ENCODE results near the gene LAMC1. TPM values are rescaled to one million over a fixed set of nuclear protein-coding genes. Genes with fewer than 3 reads are reported as not detected.
"Not testable (repeated sequence)": the region's sequence is repeated elsewhere in the genome, so short reads cannot be mapped to it uniquely, and the experiment has no call there.

LAMC1 gene
- polyA plus RNA-seq, 3 donors = 290 to 310 (median 290) TPM

DNA sequence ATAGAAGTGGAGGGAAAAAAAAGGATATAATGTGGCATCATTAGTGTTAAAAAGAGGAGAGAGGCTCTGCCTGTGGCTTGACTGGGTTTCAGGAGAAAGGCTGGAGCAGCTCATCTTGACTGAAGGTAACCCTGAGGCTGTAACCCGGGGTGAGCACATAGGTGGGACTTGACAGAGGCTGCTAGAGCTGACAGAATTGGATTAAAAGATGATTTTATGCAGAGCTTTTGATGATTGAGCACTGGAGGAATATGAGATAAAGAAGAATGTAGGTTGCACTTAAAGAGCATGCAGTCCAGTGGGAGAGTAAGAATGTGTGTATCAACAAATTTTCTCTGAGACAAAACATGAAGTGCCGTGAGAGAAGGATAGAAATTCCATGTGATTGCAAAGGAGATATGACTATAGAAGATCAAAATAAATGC, 17.3 kb downstream of the LAMC1 start:
- no peak for DNase-seq (ENCODE audit: low read depth in 3 of 3, low spot score in 2 of 3)

DNA sequence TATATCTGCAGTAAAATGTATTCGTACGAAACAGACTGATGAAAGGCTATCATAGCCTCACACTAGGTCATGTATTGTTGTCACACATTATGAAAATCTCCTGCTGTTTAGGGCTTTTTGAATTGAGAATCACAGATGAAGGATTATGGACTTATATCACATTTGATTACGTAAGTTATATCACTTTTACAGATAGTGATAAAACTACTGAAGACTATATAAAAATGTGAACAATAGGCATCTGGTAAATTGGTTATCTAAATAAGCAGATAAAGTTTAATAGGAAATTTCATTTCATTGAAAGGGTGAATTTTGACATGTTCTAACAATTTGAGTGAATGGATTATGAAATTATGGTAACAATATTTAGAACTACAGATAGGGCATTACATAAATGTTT, 20.0 kb downstream of the LAMC1 start:
- DNase-seq (ENCODE audit: low read depth in 3 of 3, low spot score in 2 of 3) = no peak

DNA sequence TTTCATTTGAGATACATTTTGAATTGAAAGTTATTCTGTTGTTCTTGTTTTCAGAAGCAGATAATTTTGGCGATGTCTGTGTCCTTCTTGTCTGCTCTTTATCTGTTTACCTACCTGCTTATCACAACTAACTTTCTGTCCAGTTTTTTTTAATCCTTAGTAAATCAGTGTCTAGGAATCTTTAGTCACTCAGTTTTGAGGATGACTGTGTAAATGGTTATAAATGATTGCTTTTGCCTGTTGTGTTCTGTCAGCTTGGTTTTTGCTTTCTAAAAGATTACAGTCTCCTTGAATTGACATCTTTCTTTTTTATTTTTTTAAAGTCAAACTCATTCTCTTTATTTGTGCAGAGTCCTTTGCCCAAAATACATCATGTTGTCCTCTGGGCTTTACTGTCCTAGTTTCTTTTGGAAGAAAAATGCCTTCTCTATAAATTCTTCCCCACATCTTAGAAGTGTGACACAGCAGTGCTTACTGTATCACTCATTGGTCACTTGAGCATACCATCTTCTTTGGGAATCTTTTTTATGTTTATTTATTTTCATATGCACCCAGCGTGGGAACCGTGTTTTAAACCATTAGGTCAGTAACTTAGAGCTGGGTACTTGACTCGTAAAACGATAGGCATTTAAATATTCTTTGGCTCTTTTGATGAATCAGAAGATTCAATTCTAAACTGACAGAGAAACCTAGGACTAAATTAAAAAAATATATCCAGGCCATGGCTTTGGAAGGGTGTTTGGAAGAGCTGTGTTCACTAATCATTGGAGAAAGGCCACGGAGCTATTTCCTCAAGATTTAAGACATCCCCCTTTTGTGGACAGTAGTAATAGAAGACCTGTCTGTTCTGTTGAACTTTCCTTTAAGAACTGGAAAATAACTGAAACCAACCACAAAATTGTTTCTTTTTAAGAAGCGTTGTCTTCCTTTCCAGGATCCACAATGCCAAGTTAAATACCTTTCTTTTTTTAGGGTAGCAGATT, 20.9 kb downstream of the LAMC1 start:
- no peak for DNase-seq (ENCODE audit: low read depth in 3 of 3, low spot score in 2 of 3)

DNA sequence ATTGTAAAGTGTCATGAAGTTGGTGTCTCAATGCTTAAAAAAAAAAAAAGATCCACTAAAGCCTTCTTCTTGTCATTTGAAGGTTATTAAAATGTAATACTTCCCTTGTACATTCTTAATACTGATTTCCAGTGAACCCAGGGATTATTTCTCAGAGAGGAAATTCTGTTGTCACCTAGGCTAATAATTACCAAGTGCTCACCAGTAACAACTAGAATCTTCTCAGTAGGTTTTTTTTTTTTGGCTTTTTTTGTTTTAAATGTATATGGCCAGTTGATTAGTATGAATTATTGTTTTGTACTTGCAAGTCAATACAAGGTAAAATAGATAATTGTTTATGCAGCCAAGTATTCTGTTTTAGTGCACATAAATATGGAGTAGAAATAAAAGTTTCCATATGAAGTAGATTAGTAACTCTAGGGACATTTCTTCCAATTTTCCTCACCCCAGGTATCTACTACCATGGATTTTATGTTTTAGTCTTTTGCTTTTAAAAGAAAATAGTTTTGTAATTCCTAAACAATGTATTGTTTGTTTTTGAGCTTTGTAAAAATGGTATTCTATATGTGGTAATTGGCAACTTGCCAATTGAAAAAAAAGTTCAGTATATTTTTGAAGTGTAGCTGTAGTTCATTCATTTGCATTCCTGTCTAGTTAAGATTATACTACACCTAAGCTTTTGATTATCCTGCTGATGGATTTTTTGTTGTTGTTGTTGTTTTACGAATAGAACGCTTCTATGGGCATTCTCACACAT, 21.9 kb downstream of the LAMC1 start:
- DNase-seq (ENCODE audit: low read depth in 3 of 3, low spot score in 2 of 3) = no peak

DNA sequence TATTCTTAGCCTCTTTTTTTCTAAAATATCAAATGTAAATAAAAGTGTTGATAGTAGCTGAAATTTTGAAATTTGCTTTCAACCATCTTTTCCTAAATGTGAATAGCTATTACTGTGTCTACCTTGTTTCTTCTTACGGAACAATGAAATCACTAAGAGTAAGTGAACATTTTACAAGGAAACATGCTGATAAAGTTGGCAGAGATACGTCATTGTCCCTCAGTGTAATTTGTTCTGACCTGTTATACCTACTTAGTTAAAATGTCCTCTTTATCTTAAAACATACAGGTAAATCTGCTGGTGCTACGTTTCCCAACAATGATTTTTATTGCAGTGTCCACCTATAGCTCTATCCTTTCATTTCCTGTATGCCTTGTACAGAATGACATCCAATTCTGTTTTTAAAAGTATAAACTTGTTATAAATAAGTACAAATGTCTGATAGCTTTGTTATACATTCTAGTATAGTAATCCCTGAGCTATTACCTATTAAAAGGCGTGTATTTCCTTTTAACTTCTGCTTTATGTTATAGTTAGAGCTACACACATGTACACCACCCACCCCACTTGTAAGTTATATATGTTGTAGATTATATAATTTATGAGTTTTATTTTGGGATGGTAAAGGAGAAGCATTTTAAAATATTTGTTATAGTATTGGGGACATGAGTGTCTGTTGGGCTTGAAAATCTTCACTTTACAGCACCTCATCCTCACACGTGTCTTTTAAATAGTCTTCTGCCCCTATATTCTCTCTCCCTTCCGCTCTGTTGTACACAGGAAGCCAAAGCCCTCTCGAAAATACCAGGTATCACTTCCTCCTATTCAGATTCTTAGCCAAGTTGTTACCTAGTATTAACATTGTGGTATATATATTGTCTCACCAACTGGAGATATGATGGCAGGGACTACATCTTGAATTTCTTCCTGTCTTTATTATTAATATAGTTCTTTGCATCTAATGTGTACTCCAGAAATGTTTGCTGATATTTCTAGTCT, 25.2 kb downstream of the LAMC1 start:
- DNase-seq (ENCODE audit: low read depth in 3 of 3, low spot score in 2 of 3) = no peak

DNA sequence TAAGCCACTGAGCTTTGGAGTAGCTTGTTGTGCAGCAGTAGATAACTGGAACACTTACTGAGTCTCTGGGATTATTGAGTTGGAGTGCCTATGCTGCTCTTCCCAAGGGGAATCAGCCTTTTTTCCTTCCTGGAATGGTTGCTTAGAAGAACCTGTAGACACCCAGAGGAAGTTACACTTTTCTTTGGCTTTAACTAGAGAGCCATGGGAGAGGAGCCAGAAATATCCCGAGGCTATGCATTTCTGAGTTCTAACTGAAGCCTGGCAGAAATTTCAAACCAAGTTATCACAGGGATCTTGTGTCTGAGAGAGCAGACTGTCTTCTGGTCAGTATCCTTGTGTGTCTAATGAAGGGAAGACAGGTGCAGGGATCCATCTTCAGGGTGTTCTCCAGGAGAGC, 28.3 kb downstream of the LAMC1 start:
- no peak for DNase-seq (ENCODE audit: low read depth in 3 of 3, low spot score in 2 of 3)

DNA sequence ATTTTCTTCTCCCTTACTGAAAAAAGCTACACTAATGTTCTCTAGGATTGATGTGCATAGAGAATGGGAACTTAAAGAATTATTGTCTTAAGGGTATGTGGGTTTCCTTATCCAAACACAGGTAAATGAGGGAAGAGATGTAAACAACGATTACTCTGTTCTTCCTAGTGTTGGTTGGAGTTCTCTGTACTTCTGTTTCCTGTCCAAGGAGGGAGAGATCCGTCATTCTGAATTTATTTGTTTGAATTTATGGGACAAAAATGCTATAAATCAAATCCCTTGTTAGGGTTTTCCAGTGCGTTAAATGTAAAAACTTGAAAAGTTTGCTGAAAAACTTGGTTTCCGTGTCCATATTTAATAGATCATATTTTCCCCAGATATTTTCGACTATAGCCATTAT, 29.6 kb downstream of the LAMC1 start:
- no peak for DNase-seq (ENCODE audit: low read depth in 3 of 3, low spot score in 2 of 3)

DNA sequence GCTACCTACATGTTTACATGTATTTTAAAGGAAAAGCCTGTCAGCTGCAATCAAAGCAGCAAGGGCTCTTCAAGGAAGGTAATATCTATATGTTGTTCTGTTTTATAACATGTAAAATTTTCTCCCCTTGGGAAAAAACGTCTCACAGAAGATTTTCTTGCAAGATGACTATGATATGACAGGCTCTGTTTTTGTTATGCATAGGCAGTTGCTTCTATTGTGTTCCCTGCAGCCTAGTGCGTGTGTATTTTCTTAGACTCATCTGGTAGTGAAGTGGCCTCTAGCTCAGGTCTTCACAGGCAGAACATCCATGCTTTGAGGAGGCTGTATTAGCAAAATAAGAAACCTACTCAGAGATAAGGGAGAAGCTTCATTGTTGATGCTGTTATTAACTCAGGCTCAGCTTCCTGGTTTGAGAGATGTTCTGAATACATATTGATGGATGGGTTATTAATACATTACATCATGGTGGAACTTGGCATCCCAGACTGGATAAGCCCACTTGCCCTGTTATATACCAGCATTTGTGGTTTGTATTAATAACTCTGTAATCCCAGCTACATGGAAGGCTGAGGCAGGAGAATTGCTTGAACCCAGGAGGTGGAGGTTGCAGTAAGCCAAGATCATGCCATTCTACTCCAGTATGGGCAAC, 35.8 kb downstream of the LAMC1 start:
- DNase-seq (ENCODE audit: low read depth in 3 of 3, low spot score in 2 of 3) = no peak

DNA sequence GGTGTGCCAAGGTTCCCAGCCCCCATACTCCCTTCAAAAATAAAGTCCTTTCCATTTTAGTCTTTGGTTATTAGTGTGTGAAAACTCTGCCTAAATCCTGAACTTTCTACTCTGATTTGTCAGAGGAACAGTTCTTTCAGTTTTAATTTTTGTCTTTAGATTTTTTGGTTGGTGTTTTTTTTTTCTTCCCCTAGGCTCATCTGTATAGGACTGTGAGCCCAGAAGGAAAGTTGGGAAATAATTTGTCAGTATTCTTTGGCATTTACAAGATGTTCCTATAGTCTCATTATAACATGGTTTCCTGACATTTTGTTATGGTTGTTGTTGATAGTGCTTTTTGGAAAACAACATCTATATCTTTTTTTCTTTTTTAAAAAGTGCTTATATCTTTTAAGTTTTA, 38.0 kb downstream of the LAMC1 start:
- DNase-seq (ENCODE audit: low read depth in 3 of 3, low spot score in 2 of 3) = no peak

DNA sequence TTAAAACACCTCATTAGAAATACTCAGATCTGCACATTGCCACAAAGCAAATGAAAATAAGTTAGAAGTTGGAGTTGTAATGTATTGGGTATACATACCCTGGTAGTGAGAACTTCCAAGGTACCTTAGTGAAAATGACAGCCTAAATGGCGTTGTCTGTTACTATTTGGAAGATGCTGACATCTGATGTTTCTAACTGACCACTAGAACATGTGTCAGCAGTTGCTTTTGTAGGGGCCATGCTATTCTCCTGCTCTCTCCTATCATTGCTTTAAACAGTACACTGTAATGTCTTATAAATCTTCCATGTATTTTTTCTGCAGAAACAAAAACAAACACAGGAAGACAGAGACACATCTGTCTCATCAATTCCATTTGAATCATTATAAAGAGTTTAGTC, 40.1 kb downstream of the LAMC1 start:
- no peak for DNase-seq (ENCODE audit: low read depth in 3 of 3, low spot score in 2 of 3)

DNA sequence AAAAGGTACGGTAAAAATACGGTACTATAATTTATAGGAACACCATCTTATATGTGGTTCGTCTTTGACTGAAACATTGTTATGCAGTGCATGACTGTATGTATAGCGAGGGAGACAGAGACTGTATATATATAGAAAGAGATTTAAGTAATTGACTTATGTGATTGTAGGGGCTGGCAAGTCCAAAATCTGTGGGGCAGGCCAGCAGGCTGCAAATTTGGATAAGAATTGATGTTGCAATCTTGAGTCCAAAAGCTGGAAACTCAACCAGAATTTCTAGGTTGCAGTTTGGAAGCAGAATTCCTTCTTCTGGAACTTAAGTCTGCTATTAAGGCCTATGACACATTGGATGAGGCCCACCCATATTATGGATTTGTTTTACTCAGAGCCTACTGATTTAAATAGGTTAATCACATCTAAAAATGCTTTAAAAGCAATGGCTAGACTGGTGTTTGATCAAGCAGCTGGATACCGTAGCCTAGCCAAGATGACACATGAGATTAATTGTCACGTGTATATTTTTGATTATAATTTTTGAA, 42.0 kb downstream of the LAMC1 start:
- DNase-seq (ENCODE audit: low read depth in 3 of 3, low spot score in 2 of 3) = no peak

DNA sequence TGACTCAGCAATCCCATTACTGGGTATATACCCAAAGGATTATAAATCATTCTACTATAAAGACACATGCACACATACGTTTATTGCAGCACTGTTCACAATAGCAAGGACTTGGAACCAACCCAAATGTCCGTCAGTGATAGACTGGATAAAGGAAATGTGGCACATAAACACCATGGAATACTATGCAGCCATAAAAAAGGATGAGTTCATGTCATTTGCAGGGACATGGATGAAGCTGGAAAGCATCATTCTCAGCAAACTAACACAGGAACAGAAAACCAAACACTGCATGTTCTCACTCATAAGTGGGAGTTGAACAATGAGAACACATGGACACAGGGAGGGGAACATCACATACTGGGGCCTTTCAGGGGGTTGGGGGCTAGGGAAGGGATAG, 43.2 kb downstream of the LAMC1 start:
- not testable (repeated sequence) for DNase-seq (ENCODE audit: low read depth in 3 of 3, low spot score in 2 of 3)

DNA sequence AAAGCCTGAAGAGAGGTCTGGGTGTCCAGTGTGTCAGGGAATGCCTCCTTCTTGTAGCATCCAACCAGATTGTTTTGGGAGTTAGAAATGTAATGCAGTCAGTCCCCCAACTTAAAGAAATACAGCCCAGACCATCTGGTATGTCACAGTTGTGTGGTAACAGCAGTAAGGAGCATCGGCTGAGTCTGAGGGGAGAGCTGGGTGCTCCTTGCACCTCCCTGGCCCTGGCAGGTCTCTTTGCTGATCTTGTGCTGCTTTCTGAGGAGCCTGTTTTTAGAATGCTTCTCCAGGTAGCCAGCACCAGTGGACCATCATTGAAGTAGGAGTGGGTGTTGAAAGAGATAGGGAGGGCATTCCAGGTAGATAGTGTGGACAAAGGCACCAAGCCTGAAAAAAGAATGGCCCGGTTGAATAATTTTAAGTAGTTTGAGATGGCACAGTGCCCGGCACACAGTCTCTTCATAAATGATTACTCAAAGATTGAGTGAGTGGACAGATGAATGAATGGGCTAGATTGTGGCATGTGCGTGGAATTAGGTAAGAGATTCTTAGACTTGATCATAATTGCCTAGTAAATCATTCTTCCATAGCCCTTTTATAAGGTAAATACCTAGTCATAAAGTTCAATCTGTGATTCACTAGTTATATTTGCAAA, 46.5 kb downstream of the LAMC1 start:
- DNase-seq (ENCODE audit: low read depth in 3 of 3, low spot score in 2 of 3) = no peak

DNA sequence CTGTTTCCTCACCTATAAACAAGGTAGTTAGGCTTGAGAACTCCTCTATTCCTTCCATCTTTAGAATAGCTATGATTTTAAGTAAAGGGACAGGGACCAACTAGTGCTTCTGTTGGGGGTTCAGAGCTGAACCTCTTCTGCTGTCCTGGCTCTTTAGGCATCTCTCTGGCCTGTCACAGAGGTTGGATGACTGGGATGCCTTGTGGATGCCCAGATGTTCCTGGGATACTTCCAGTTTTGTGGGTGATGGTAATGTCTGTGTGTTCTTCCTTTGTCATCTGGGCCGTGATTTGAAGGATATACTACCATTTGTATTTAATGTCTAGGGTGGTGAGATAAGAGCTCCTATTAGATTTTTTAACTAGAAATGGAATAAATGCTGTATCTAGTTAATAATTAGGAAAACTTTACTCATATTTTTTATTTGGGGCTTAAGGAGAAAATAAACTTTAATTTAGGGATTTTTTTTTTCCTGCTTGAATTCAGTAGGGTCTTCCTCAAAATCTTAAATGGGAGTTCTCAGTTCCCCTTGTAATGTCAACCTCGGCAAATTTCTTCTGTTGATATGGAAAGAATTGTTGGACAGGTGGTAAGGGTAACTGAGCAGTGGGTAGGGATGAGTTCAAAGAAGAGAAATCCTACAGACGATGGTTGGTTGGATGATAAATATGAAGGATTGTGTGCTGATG, 47.2 kb downstream of the LAMC1 start:
- no peak for DNase-seq (ENCODE audit: low read depth in 3 of 3, low spot score in 2 of 3)

DNA sequence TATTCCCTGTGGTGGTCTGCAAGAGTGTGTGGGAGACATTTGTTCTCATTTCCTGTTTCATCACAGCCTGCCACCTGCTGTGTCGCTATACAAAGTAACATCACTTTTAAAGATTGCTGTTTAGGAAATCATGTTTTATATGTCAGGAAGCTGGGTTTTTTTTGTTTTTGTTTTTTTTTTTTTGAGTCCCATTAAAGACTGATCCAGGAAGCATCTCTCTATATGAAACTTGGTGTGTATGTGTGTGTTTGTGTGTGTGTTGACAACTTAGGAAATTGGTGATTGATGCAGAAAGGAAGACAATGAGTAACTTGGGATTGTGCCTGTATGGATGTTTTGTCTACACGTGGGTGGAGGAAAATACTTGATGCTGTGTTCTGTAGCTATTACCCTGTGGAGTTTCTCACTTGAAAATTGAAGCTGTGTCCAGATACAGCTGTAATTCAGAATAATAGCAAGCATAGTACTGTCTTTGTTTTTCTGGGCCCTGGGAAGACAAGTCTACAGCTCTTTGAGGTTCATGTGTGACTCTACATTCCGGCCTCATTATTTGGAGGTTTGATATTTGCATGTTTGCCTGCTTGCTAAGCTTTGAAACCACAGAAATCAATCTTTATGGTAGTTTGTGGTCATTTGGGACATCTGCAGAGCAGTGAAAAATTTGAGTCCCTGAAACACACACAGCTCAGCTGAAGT, 47.9 kb downstream of the LAMC1 start:
- no peak for DNase-seq (ENCODE audit: low read depth in 3 of 3, low spot score in 2 of 3)

DNA sequence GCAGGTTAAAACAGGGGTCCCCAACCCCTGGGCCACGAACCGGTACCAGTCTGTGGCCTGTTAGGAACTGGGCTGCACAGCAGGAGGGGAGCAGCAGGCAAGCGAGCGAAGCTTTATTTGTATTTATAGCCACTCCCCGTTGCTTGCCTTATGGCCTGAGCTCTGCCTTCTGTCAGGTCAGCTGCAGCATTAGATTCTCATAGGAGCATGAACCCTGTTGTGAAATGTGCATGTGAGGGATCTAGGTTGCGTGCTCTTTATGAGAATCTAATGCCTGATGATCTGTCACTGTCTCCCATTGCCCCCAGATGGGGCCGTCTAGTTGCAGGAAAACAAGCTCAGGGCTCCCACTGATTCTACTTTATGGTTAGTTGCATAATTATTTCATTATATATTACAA, 49.4 kb downstream of the LAMC1 start:
- DNase-seq (ENCODE audit: low read depth in 3 of 3, low spot score in 2 of 3) = not testable (repeated sequence)

DNA sequence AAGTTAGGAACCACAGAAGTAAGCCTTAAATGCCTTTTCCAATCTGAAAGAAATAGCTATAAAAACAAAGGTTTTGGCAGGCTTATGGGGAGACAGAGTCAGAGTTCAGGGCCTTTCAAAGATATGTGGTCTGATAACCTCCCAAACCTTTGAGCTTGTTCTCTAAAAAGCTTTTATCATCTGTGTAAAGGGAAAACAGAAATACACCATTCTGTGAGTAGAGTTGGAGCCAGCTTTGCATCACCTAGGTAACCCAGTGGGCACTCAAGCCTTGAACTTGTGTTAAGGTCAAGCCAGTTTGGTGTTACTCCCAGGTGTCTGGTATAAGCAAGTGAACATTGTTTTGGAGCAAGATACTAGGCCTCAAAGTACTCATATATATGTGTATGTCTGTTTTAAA, 50.1 kb downstream of the LAMC1 start:
- DNase-seq (ENCODE audit: low read depth in 3 of 3, low spot score in 2 of 3) = no peak

DNA sequence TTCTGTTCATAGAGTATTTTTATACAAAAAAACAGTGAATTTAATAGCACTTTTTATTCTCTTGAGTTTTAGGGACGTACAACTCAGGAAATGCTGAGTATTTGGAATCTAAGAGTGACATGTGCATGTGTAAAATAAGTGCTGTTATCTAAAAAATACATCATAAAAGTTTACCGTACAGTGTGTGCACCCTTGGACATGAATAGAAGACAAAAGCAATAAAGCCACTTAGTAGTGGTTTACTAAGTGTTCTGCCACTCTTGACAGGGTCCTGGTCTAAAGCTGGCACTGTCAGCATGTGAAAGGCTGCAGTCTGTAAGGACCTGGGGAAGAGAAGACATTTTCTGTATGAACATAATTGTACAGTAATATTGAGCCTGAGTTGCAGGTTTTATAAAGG, 51.0 kb downstream of the LAMC1 start:
- DNase-seq (ENCODE audit: low read depth in 3 of 3, low spot score in 2 of 3) = no peak
